GM18505 (cell line): ENCODE results near the gene GRID2.

ENCODE experiments used
- ATAC-seq: cut with Tn5 transposase; IDR thresholded peaks from one replicate; pipeline ENCODE4 v1.9.1; 2021; ENCODE audit not compliant: unreplicated experiment
- POLR2A ChIP-seq: IDR thresholded peaks from 4 replicates; pipeline ENCODE4 v1.6.1; 2011; ENCODE audit warnings: borderline replicate concordance; ENCODE audit not compliant: insufficient read depth, insufficient read length; ENCODE audit errors: extremely low read depth

GRID2 gene

GRCh38 chr4:93813092-93813491, 1509.3 kb downstream of the GRID2 start:
- ATAC-seq: no peak

GRCh38 chr4:93814141-93814540, 1510.4 kb downstream of the GRID2 start:
- TF ChIP-seq POLR2A: no peak

More at GRCh38 chr4:93813092-93813491, 1509.3 kb downstream of the GRID2 start:
- TF ChIP-seq POLR2A: no peak

GRCh38 chr4:93814722-93815121, 1511.0 kb downstream of the GRID2 start:
- peak; percentile 67 for ATAC-seq
- TF ChIP-seq POLR2A: no peak

More at GRCh38 chr4:93814141-93814540, 1510.4 kb downstream of the GRID2 start:
- no peak for ATAC-seq
